Hypothalamus (tissue), 51 donors: Measurements from ENCODE around the gene SMDT1.
"Not testable (repeated sequence)": the region's sequence is repeated elsewhere in the genome, so short reads cannot be mapped to it uniquely, and the experiment has no call there.

ENCODE experiments used
- DNase-seq, 51 donors: peaks; one replicate each; lab custom pipeline; 2025; lab: John Stamatoyannopoulos, UW

Gene SMDT1

DNA sequence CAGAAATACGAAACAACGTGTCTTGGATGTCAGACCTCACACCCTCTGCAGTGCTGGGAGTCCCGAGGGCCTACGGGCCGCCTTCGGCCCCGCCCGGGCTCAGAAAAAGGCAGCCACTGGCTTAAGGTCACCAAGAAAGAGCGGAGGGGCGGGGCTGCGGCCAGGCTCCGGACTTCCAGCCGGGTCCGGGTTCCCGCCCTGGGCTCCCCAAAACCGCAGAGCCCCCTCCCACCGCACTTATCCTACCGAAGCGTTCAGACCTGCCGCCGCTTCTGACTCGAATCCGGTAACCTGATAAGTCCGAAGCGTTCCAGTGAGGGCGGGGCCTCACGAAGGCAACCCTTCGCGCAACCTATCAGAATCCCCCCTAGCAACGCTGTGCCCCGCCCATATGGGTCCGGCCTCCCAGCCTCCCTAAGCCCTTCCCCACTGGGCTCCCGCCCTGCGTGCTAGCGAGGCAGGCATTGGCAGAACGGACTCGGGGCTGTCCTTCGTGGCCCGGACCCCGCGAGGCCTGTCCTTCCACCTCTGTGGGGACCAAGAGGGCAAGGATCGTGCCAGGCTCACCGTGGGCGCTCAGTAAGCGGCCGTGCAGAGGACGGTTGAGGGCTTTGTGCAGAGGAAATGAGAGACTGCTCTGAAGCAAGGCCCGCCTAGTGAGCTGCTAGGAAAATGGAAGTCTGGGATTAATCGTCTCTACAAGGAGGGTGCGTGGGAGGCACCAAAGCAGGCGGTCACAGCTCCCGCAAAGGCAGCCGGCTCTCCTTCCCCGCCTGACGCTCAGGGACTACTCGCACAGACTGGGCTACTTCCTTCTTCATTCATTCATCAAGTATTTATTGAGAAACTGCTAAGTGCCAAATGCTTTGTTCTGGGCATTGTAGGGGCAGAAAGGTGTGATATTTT lies 8.7 kb upstream of the SMDT1 start, which contains the start of gene NAGA:
NAGA (minus strand) TSS at position 296 of the 906 bp plus-strand sequence. CDS start 515 bp downstream, outside the sequence.
- peak; percentile 39 to 96 (median 87) for DNase-seq

DNA sequence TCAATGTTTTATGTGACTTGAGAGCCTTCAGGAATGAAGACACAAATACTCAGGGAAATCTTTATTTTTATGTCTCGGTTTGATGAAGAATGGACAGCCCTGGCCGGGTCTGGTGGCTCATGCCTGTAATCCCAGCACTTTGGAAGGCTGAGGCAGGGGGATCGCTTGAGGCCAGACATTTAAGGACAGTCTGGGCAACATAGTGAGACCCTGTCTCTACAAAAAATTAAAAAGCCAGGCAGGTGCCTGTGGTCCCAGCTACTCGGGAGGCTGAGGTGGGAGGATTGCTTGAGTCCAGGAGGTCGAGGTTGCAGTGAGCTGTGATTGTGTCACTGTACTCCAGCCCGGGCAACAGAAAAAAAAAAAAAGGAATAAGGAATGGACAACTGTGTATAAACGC lies 8.0 kb upstream of the SMDT1 start:
- DNase-seq: not testable (repeated sequence)

DNA sequence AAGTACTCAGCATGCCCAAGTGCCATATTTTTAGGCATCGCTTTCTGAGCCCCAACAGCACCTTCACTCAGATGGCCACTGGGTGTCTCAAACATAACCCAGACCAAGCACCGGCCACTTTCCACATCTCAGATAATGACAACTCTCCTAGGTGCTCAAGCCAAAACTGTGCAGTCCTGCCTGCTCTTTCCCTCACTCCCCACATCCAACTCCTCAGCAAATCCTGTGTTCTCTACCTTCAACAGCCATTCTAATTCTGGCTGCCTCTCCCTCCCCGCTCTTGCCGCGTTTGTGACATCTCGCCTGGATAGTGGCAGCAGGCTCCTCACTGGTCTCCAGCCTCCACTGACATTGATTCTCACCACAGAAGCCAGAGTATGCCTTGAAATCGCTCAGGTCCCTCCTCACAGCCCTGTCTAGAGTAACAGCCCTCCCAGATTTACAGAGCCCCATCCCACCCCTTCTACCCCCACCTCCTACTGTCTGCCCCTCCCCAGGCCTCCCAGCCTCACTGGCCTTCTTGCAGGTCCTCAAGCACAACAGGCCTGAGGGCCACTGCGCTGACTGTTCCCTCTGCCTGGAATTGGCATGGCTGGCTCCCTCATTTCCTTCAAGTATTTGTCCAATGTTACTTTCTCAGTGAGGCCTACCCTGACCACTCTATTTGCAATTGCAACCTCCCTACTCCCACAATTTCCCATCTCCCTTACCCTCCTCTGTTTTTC lies 6.7 kb upstream of the SMDT1 start:
- DNase-seq: no peak

DNA sequence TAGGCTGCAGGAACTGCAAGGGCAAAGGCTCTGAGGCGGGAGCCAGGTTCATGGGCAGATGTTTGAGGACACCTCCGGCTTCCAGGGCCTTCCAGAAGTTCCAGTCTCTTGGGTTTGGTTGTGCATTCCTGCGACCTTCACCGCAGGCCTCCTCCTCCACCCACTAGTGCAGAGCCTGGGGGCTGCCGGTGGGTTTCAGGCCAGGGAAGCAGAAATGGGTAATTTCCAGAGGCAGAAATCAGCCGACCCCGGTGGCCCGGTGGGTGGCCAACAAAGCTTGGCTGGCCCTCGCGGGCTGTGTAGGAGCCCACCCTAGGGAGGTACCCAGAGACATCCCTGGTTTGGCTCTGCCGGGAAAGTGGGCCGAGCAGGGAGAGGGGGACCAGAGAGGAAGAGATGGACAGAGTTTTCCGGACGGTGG lies 5.9 kb upstream of the SMDT1 start:
- no peak for DNase-seq

DNA sequence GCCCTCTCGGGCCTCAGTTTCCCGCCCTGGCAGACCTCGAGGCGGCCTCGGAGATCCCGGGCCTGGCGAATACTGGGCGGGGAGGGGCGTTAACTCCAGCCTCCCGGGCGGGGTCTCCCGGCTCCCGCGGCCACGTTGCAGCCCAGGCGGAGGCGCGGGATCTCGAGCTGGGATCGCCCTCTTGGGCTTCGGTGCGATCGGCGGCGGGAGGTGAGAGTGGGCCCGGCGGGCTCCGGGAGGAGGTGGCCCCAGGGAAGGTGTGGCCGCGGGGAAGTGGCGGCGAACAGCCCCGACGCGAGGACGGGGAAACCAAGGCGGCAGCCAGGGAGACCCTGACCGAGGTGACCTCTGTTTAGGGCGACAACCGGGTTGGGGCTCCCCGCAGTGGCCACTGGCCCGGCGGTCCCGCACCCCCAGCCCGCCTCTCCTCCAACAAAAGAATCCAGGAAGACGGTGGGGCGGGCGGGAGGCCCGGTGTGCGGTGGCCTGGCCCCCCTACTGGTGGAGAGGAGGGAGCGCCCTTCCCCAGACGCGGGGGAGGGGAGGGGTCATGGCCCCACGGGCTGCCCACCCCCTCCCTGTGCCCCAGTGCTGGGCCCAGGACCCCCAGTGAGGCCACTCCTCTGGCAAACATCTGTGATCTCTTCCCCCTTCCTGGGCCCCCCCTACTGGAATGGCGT lies 5.2 kb upstream of the SMDT1 start, which contains the start of gene PHETA2:
PHETA2 (plus strand) TSS at position 117 of the 680 bp plus-strand sequence. CDS start 3,046 bp downstream, outside the sequence.
- peak in 9 of 51 donors; percentile 6 to 20 (median 13) for DNase-seq

DNA sequence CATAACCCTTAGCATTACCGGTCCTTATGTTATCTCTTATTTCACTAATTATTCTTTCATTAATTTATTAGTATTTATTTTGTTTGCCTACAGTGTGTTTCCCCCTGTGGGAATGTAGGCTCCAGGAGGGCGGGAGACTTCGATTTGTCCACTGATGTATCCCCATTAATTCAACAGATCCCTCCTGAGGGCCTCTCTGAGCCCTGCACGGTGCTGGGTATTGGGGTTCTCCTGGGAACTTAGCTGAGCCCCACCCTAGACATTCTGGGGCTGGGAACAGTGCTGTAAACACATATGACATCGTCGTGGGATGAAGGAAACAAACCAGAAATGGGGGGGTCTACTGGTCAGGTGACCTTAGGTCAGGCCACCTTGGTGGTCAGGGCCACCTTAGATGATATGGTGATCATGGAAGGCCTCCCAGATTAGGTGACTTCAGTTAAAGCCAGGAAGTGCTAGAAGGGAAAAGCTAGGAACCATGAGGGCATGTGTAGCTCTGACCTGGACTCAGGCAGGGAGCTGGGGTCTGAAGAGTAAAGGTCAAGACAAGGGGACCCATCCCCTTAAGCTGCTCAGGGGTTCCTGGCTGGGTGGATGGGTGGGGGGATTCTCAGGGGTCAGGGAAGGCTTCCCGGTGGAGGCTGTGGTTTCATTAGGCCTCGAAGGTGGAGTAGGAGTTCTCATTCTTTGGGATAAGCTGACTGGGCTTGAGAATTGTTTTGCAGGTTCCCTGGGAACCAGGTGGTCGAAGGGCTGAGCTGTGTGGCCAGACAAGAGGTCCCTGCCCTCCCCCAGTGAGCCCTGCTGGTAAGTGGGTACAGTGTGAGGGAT lies 4.4 kb upstream of the SMDT1 start:
- DNase-seq: no peak

DNA sequence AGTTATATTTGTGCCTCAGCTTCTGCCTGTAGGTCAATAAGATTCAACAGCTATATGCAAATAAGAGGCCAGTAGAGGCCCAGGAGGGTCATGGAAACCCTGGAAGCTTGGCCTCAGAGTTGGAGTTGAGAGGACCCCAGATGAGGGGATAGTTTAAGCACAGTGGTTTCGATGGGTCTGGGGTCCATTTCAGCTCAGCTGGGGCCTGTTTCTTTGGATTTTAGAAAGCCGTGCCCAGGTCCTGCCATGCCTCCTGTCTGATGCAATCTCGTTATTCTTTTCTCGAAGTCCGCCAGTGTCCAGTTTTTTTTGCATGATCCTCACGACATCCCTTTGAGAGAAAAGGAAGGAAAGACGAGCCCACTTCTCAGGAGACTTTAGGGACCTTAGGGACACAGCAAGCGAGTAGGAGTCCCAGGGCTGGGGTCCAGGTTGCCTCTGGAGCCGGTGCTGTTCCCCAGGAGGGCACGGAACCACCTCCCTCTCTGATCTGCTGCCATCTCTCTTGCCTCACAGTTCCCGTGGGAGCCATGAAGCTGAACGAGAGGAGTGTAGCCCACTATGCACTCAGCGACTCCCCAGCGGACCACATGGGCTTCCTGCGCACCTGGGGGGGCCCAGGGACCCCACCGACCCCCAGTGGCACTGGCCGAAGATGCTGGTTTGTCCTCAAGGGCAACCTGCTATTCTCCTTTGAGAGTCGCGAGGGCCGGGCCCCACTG lies 2.6 kb upstream of the SMDT1 start:
- DNase-seq: no peak

DNA sequence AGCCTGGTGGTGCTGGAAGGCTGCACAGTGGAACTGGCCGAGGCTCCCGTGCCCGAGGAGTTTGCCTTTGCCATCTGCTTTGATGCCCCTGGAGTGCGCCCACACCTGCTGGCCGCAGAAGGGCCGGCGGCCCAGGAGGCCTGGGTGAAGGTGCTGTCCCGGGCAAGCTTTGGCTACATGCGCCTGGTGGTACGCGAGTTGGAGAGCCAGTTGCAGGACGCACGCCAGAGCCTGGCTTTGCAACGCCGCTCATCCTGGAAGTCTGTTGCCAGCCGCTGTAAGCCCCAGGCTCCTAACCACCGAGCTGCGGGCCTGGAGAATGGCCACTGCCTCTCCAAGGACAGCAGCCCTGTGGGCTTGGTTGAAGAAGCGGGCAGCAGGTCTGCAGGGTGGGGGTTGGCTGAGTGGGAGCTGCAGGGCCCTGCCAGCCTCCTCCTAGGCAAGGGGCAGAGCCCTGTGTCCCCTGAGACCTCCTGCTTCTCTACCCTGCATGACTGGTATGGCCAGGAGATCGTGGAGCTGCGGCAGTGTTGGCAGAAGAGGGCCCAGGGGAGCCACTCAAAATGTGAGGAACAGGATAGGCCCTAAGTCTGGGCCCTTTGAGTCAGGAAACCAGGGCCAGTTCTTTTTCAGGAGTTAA lies 1.9 kb upstream of the SMDT1 start:
- no peak for DNase-seq

DNA sequence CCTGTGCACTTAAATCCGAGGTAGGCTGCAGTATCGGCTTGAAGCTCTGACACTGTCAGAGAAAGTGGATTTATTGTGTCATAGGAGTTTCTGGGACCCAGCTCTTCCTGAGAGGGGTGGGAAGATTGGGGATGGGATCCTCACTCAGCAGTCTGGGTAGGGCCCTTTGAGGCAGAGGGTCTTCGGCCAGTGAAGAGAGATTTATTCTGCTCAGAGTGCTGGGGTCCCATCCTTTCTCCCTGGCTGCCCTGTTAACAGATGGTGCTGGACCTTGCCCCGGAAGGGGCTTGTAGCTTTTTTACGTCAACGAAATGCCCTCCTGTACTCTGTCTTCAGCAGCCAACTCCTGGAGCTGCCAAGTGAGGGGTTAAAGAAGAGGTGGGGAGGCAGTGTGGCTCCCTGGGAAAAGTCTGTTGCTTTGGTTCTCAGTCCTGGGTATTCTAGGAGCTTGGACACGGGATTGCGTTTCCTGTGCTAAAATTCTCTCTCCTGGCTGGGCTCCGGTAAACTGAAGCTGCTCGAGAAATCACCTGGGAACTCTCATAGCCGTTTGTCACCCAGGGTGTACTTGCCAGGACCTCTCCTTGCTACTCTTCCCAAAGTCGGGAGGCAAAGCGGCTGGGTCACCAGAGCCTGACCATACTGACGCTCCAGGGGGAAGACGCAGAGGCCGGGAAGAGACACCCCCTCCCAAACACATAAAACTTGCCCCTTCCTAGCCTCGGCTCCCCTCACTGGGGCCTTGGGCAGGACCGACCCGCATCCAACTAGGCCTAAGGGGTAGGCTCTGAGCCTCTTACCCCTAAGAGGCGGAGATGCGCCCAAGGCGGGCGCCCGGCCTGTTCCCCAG lies 806 bp upstream of the SMDT1 start:
- peak in 11 of 51 donors; percentile 36 to 77 (median 60) for DNase-seq

DNA sequence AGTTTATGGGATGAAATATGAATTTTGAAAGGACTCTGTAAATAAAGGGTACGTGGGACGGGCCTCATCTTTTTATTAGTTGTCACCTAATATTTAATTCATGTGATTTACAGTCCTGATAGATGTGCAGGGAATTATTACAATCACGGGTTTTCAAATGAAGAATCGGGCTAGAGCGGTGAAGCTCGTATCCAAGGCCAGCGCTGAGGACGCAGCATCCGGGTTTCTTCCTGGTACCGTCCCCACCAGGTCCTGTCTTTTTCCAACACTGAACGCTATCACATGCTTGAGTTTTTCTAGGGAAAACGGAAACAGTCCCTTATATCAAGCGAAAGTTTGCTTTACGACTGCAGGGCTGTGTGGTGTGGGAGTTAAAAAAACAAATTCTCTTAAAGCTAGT lies 787 bp downstream of the SMDT1 start:
- DNase-seq: peak in 20 of 51 donors; percentile 10 to 66 (median 27)

DNA sequence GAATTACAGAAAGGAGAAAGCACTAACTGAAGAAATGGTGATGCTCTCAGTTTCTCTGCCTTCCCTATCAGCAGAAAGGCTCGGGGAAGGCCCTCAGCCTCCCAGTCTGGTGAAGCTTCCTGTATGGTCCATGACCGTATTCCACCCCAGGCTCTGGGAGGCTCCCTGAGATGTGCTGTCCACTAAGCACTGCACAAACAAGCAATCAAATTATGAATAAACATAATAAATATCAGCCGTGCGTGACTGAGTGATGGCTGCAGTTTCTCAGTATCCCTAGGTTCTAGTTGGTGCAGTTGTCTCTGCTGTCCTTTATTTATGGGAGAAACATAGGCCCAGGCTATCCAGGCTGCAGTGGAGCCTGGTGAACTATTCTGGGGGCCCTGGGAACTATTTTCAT lies 3.6 kb downstream of the SMDT1 start:
- no peak for DNase-seq

DNA sequence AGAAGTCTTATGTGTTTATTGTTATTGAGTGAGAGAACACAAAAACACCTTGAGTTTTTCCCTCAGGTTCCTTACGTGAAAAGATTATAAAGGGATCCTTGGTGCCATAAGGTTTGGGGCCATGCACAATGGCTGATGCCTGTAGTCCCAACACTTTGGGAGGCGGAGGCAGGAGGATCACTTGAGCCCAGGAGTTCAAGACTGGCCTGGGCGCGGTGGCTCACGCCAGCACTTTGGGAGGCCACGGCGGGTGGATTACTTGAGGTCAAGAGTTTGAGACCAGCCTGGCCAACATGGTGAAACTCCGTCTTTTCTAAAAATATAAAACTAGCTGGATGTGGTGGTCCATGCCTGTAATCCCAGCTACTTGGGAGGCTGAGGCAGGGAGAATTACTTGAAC lies 5.4 kb downstream of the SMDT1 start:
- no peak for DNase-seq

DNA sequence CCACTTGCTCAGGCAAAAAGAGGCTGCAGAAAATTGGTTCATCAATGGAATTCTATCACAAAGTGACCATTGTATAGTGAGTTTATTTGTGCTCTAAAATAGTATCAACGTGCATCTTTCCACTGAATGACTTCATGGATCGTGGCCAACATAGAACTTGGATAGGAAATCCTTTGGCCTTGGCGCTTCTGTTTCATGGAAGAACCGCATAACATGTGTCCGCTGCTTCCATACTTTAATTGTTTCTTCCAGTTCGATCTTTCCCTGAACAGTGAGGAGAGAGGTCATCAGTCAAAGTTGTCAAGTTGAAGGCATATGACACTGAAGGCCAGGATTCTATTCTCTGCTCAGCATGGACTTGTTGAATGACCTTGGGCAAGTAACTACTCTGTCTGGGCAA lies 6.6 kb downstream of the SMDT1 start:
- DNase-seq: no peak

DNA sequence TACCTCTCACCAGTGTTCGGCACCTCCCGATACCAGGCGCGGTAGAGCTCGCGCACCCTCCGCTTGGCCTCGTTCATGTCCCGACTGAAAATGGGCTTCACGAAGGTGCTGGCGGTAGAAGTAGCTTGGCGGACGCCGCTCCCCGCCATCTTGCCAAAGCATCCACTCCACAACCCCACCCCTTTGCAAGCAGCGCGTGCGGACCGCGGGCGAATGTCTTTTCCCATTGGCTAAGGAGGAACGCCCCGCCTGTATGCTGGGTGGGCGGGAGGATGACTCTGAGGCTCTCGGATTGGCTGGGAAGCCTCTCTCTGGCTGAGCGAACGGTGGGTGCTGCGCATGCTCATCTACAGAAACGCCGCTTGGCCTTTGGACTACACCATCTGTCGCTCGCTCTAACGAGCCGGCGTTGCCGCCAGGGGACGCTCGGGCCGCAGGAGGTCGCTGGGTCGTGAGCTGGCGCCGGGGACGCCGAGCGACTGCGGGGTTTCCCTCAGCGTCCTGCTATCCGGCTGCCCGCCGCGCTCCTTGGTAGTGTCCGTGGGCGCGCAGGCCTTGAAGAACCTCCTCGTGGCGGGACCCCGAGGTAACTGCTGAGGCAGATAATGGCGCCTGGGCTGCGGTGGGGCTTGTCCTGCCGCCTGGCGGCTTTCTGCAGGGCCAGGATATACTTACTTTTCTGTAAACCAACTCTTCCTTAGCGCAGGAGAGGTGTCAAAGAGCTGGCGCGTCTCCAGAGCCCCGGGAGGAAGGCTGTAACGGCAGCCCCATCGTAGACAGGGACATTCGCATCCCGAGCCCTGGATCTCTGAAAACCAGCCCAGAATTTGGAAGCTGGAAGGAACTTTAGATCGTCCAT lies 11.3 kb downstream of the SMDT1 start, which contains the start of gene NDUFA6:
NDUFA6 (minus strand) TSS at position 177 of the 859 bp plus-strand sequence; CDS start at position 149, 28 bp downstream.
- peak; percentile 78 to 100 (median 99) for DNase-seq

DNA sequence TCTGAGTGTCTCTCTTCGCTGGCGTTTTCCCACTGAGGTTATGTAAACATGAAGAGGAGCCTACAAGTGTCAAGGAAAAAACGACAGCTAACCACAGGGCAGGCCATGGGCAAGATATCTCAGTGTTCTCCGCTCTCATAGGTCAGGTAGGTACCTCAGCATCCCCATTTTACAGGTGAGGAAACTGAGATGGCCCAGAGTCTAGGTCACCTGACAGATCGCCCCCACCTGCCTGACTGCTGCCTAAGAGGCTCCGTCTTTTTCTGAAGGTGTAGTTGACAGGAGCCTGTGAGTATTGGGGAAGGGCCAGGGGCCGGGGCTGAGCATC lies 11.9 kb downstream of the SMDT1 start:
- DNase-seq: no peak

DNA sequence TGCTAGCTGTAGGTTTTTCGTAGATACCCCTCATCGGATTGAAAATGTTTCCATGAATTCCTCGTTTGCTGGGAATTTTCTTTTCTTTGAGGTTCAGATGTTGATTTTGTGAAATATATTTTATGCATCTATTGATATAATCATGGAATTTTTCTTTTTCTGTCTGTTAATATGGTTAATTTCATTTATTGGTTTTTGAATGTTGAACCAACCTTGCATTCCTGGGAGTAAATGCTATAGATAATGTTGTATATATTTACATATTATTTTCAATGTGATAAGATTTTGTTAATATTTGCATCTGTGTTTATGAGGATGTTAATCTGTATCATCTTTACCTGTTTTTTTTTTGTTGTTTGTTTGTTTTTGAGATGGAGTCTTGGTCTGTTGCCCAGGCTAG lies 21.7 kb downstream of the SMDT1 start:
- DNase-seq: no peak

DNA sequence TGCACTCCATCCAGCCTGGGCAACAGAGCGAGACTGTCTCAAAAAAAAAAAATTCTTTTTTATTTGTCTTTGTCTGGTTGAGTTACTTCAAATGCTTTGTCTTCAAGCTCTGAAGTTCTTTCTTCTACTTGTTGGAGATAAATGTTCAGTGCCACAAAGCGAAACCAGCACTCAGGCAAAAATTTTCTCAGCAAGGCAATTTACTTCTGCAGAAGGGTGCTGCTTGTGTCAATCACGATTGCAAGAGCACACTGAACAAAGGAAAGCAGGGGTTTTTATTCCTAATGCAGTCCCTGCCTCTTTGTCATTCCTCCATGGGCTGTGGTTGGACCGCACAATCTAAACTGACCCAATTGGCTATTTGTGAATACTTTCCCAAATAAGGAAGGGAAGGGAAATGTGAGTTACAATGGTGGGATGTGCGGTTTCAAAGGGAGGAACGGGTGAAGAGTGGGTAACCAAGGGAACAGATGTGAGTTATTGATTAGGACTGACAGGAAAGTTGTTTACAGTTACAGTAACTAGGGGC lies 24.9 kb downstream of the SMDT1 start:
- DNase-seq: not testable (repeated sequence)
